Lower leg skin (tissue), 3 donors: Measurements from ENCODE around the gene AFF1.

Experiments
- POLR2A ChIP-seq, 2 donors: fragments of 450-650 bp; IDR thresholded peaks; one replicate each; pipeline ENCODE4 v1.6.1; 2016 to 2017; ENCODE audit warnings: antibody characterized with exemption in 2 of 2, mild to moderate bottlenecking in 1 of 2, moderate library complexity in 1 of 2
- TF ChIP-seq, protein P1 (sequence below), 3 donors: fragments of 450-650 bp; IDR thresholded peaks; one replicate each; pipeline ENCODE4 v1.5.1; 2016; ENCODE audit warnings: antibody characterized with exemption in 3 of 3, mild to moderate bottlenecking in 3 of 3, moderate library complexity in 2 of 3

GRCh38 chr4:87025023-87025613 lies 90.3 kb downstream of the AFF1 start:
- TF ChIP-seq, protein P1, sequence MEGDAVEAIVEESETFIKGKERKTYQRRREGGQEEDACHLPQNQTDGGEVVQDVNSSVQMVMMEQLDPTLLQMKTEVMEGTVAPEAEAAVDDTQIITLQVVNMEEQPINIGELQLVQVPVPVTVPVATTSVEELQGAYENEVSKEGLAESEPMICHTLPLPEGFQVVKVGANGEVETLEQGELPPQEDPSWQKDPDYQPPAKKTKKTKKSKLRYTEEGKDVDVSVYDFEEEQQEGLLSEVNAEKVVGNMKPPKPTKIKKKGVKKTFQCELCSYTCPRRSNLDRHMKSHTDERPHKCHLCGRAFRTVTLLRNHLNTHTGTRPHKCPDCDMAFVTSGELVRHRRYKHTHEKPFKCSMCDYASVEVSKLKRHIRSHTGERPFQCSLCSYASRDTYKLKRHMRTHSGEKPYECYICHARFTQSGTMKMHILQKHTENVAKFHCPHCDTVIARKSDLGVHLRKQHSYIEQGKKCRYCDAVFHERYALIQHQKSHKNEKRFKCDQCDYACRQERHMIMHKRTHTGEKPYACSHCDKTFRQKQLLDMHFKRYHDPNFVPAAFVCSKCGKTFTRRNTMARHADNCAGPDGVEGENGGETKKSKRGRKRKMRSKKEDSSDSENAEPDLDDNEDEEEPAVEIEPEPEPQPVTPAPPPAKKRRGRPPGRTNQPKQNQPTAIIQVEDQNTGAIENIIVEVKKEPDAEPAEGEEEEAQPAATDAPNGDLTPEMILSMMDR (IDR thresholded peaks at IDR 0.05), result no peak
- TF ChIP-seq POLR2A (IDR thresholded peaks at IDR 0.05), result no peak
